Activated CD4-positive, alpha-beta T cell treated with anti-CD3 and anti-CD28 coated beads, Interleukin-2, amount 50 U/mL, for 4 hours (primary cell): ENCODE data around the gene FAM117A.
A peak's percentile ranks its signal among the peaks of the same experiment; 100 is the strongest.
"Not testable (repeated sequence)": the region's sequence is repeated elsewhere in the genome, so short reads cannot be mapped to it uniquely, and the experiment has no call there.

Experiments used
- DNase-seq, 2 experiments: peaks; one replicate each; pipeline ENCODE4 v3.0.0-alpha.2; 2020

FAM117A gene

GRCh38 chr17:49676276-49676868, 87.6 kb downstream of the FAM117A start:
- DNase-seq: no peak

GRCh38 chr17:49674507-49674906, 89.4 kb downstream of the FAM117A start:
- DNase-seq: no peak

GRCh38 chr17:49673679-49674078, 90.3 kb downstream of the FAM117A start:
- DNase-seq: not testable (repeated sequence)

- no peak for DNase-seq
These were observed 93.3 kb downstream of the FAM117A start for GRCh38 chr17:49670641-49671040.

GRCh38 chr17:49670002-49670401, 93.9 kb downstream of the FAM117A start:
- DNase-seq: no peak

GRCh38 chr17:49667854-49668253, 96.1 kb downstream of the FAM117A start:
- DNase-seq: peak in 1 of 2 experiments; percentile 27

GRCh38 chr17:49664706-49665211, 99.2 kb downstream of the FAM117A start:
- no peak for DNase-seq
